Activated CD4-positive, alpha-beta T cell treated with anti-CD3 and anti-CD28 coated beads for 36 hours (primary cell): ENCODE data around the gene GLS2. TPM values are rescaled to one million over a fixed set of nuclear protein-coding genes. Genes with fewer than 3 reads are reported as not detected.
"Not testable (repeated sequence)": the region's sequence is repeated elsewhere in the genome, so short reads cannot be mapped to it uniquely, and the experiment has no call there.

Experiments used
- ATAC-seq: fragments of 200-7000 bp; cut with Tn5 transposase; one replicate; pipeline ENCODE4 v1.10.0; 2021; ENCODE audit warnings: mild to moderate bottlenecking, moderate library complexity
- CTCF ChIA-PET: fragments of 350-600 bp; sonication (Branson Sonifier 250); formaldehyde crosslinking; loops from one replicate; lab custom pipeline; 2021; ENCODE audit warnings: antibody characterized with exemption; lab: Charles Lee
- POLR2A ChIA-PET: fragments of 350-600 bp; sonication (Branson Sonifier 250); formaldehyde crosslinking; loops from one replicate; lab custom pipeline; 2021; ENCODE audit warnings: antibody characterized with exemption, inconsistent platforms; lab: Charles Lee
- DNase-seq: peaks from one replicate; pipeline ENCODE4 v3.0.0-alpha.2; 2020
- H3K27ac Mint-ChIP-seq: one replicate; pipeline ENCODE4 v1.8.0; 2021; ENCODE audit warnings: mixed read lengths
- H3K27me3 Mint-ChIP-seq: one replicate; pipeline ENCODE4 v1.8.0; 2021; ENCODE audit warnings: mixed read lengths
- H3K36me3 Mint-ChIP-seq: one replicate; pipeline ENCODE4 v1.8.0; 2021; ENCODE audit warnings: low read depth, mixed read lengths
- H3K4me1 Mint-ChIP-seq: one replicate; pipeline ENCODE4 v1.8.0; 2021; ENCODE audit warnings: mixed read lengths
- H3K4me3 Mint-ChIP-seq: one replicate; pipeline ENCODE4 v1.8.0; 2021; ENCODE audit warnings: mild to moderate bottlenecking, moderate library complexity, mixed read lengths
- H3K9me3 Mint-ChIP-seq: one replicate; pipeline ENCODE4 v1.8.0; 2021; ENCODE audit warnings: low read depth, mixed read lengths
- intact Hi-C, 2 experiments: fragments of 100-400 bp; cut with DNase I in 1 of 2; cut with micrococcal nuclease in 1 of 2; formaldehyde crosslinking; loops; one replicate each; pipeline versions ENCODE4 v1.14.2 to v1.15.1; 2022 to 2024; cut with DNase I, micrococcal nuclease
- total RNA-seq, 2 experiments: library from RNA; stranded (reverse); gene quantifications; one replicate each; pipeline ENCODE4 v1.2.3, GENCODE V29; 2021

GLS2 gene
- total RNA-seq, 2 experiments from 2014 or later, result 8.7 TPM

- Mint-ChIP-seq H3K27ac (no peak overlapping the region), H3K36me3 (no peaks in the 10 kb centered on the region), H3K4me1 (peaks cover 29% of the 10 kb centered on the region), H3K9me3 (no peaks in the 10 kb centered on the region), H3K27me3 (no peaks in the 10 kb centered on the region), H3K4me3 (no peak overlapping the region)
- no peak for ATAC-seq
- intact Hi-C loops, result no loop called here
- DNase-seq, result no peak
- ChIA-PET CTCF (interaction anchor here (2.5 kb wide), 1 partner anchor 54 kb away, joined by 15 read pairs; no protein-coding TSS in a partner anchor), POLR2A (interaction anchor here (0.6 kb wide), 1 partner anchor 647 kb away, joined by 6 read pairs; no protein-coding TSS in a partner anchor)
Measured at GRCh38 chr12:56520048-56520447, 32.1 kb upstream of the GLS2 start.

- H3K9me3 Mint-ChIP-seq, result no peaks in the 10 kb centered on the region
- no peaks in the 10 kb centered on the region for H3K27me3 Mint-ChIP-seq
- no peaks in the 10 kb centered on the region for H3K36me3 Mint-ChIP-seq
- CTCF ChIA-PET, result no interaction called here
- ATAC-seq, result no peak
- intact Hi-C loops, result no loop called here
- no peak overlapping the region for H3K27ac Mint-ChIP-seq
- peaks cover 29% of the 10 kb centered on the region for H3K4me1 Mint-ChIP-seq
- POLR2A ChIA-PET, result no interaction called here
- no peak overlapping the region for H3K4me3 Mint-ChIP-seq
- DNase-seq, result no peak
Measured at GRCh38 chr12:56518570-56518969, 30.6 kb upstream of the GLS2 start.

GRCh38 chr12:56517854-56518253 lies 29.9 kb upstream of the GLS2 start:
- Mint-ChIP-seq H3K4me3 (no peak overlapping the region), H3K36me3 (no peaks in the 10 kb centered on the region), H3K9me3 (no peaks in the 10 kb centered on the region), H3K27ac (no peak overlapping the region), H3K27me3 (no peaks in the 10 kb centered on the region), H3K4me1 (peaks cover 27% of the 10 kb centered on the region)
- intact Hi-C loops, result no loop called here
- ChIA-PET POLR2A (no interaction called here), CTCF (interaction anchor here (5.8 kb wide), 1 partner anchor 55 kb away, joined by 100 read pairs; no protein-coding TSS in a partner anchor)
- DNase-seq (no peak), ATAC-seq (no peak)

DNA sequence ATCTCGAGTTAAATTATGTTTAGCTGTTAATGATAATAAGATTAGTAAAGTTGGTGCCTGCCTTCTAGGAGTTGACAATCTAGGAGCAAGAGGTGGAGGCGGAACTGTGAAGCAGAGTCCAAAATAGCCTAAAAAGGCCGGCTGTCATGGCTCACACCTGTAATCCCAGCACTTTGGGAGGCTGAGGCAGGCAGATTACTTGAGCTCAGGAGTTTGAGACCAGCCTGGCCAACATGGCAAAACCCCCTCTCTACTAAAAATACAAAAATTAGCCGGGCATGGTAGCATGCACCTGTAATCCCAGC lies 26.0 kb upstream of the GLS2 start:
- H3K36me3 Mint-ChIP-seq, H3K4me1 Mint-ChIP-seq, POLR2A ChIA-PET, ATAC-seq, H3K27me3 Mint-ChIP-seq, H3K27ac Mint-ChIP-seq, DNase-seq, H3K9me3 Mint-ChIP-seq, intact Hi-C loops, H3K4me3 Mint-ChIP-seq: not testable (repeated sequence)
- CTCF ChIA-PET, result interaction anchor here (0.6 to 5.9 kb wide), 26 partner anchors 8 to 756 kb away, joined by 3 to 100 read pairs (median 5); partner anchors contain the start of gene RBMS2

- Mint-ChIP-seq H3K4me1 (no peaks in the 10 kb centered on the region), H3K9me3 (no peaks in the 10 kb centered on the region), H3K27me3 (peaks cover 3% of the 10 kb centered on the region), H3K4me3 (no peak overlapping the region), H3K36me3 (no peaks in the 10 kb centered on the region), H3K27ac (no peak overlapping the region)
- DNase-seq (no peak), ATAC-seq (no peak)
- ChIA-PET POLR2A (no interaction called here), CTCF (interaction anchor here (0.6 kb wide), 1 partner anchor 658 kb away, joined by 4 read pairs; no protein-coding TSS in a partner anchor)
- intact Hi-C loops, result no loop called here
Measured at GRCh38 chr12:56510786-56511185, 22.8 kb upstream of the GLS2 start.

- H3K27me3 Mint-ChIP-seq, intact Hi-C loops, H3K36me3 Mint-ChIP-seq, H3K4me3 Mint-ChIP-seq, POLR2A ChIA-PET, H3K9me3 Mint-ChIP-seq, H3K4me1 Mint-ChIP-seq, DNase-seq, H3K27ac Mint-ChIP-seq, ATAC-seq: not testable (repeated sequence)
- CTCF ChIA-PET, result interaction anchor here (0.6 kb wide), 1 partner anchor 113 kb away, joined by 3 read pairs; no protein-coding TSS in a partner anchor
Measured at GRCh38 chr12:56499879-56500278, 11.9 kb upstream of the GLS2 start.

DNA sequence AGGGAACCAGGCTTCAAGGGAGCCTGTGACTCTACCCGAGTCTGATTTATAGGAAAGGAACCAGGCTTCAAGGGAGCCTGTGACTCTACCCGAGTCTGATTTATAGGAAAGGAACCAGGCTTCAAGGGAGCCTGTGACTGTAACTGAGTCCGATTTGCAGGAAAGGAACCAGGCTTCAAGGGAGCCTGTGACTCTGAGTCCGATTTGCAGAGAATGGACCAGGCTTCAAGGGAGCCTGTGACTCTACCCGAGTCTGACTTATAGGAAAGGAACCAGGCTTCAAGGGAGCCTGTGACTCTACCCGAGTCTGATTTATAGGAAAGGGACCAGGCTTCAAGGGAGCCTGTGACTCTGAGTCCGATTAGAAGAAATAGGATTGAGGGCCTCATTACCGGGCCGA lies 11.5 kb upstream of the GLS2 start:
- H3K27ac Mint-ChIP-seq, DNase-seq, intact Hi-C loops, ATAC-seq, POLR2A ChIA-PET, H3K27me3 Mint-ChIP-seq, CTCF ChIA-PET, H3K4me1 Mint-ChIP-seq, H3K9me3 Mint-ChIP-seq, H3K4me3 Mint-ChIP-seq, H3K36me3 Mint-ChIP-seq: not testable (repeated sequence)

GRCh38 chr12:56498126-56498902 lies 10.4 kb upstream of the GLS2 start:
- POLR2A ChIA-PET, intact Hi-C loops, DNase-seq, H3K4me3 Mint-ChIP-seq, H3K9me3 Mint-ChIP-seq, H3K27ac Mint-ChIP-seq, H3K27me3 Mint-ChIP-seq, H3K4me1 Mint-ChIP-seq, ATAC-seq, H3K36me3 Mint-ChIP-seq: not testable (repeated sequence)
- CTCF ChIA-PET, result interaction anchor here (0.6 to 0.9 kb wide), 3 partner anchors 14 to 140 kb away, joined by 3 to 4 read pairs (median 3); no protein-coding TSS in a partner anchor

GRCh38 chr12:56496704-56497103 lies 8.7 kb upstream of the GLS2 start:
- H3K4me3 Mint-ChIP-seq, ATAC-seq, intact Hi-C loops, H3K4me1 Mint-ChIP-seq, POLR2A ChIA-PET, H3K27ac Mint-ChIP-seq, H3K27me3 Mint-ChIP-seq, H3K36me3 Mint-ChIP-seq, H3K9me3 Mint-ChIP-seq: not testable (repeated sequence)
- DNase-seq, result peak; percentile 71
- CTCF ChIA-PET, result interaction anchor here (0.7 to 1.4 kb wide), 6 partner anchors 9 to 84 kb away, joined by 3 to 5 read pairs (median 4); partner anchors contain the start of genes GLS2 and RBMS2

- H3K4me3 Mint-ChIP-seq, H3K4me1 Mint-ChIP-seq, H3K27ac Mint-ChIP-seq, POLR2A ChIA-PET, CTCF ChIA-PET, H3K36me3 Mint-ChIP-seq, ATAC-seq, DNase-seq, H3K9me3 Mint-ChIP-seq, intact Hi-C loops: not testable (repeated sequence)
- peaks cover 17% of the 10 kb centered on the region for H3K27me3 Mint-ChIP-seq
Measured at GRCh38 chr12:56494481-56494880, 6.5 kb upstream of the GLS2 start.

DNA sequence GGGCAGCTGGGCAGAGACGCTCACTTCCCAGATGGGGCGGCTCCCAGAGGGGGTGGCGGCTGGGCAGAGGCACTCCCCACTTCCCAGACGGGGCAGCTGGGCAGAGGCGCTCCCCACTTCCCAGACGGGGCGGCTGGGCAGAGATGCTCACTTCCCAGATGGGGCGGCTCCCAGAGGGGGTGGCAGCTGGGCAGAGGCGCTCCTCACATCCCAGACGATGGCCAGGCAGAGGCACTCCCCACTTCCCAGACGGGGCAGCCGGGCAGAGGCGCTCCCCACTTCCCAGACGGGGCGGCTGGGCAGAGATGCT lies 6.1 kb upstream of the GLS2 start:
- H3K27me3 Mint-ChIP-seq, result peaks cover 20% of the 10 kb centered on the region
- ATAC-seq, POLR2A ChIA-PET, H3K9me3 Mint-ChIP-seq, H3K27ac Mint-ChIP-seq, CTCF ChIA-PET, DNase-seq, H3K4me1 Mint-ChIP-seq, H3K36me3 Mint-ChIP-seq, H3K4me3 Mint-ChIP-seq, intact Hi-C loops: not testable (repeated sequence)

DNA sequence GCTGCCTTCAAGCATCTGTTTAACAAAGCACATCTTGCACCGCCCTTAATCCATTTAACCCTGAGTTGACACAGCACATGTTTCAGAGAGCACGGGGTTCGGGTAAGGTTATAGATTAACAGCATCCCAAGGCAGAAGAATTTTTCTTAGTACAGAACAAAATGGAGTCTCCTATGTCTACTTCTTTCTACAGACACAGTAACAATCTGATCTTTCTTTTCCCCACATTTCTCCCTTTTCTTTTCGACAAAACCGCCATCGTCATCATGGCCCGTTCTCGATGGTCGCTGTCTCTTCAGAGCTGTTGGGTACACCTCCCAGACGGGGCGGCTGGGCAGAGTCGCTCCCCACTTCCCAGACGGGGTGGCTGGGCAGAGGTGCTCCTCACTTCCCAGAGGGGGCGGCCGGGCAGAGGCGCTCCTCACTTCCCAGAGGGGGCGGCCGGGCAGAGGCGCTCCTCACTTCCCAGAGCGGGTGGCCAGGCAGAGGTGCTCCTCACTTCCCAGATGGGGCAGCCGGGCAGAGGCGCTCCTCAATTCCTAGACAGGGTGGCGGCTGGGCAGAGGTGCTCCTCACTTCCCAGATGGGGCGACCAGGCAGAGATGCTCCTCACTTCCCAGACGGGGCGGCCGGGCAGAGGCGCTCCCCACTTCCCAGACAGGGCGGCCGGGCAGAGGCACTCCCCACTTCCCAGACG lies 5.6 kb upstream of the GLS2 start:
- intact Hi-C loops, H3K4me1 Mint-ChIP-seq, POLR2A ChIA-PET, DNase-seq, H3K36me3 Mint-ChIP-seq, H3K4me3 Mint-ChIP-seq, ATAC-seq, H3K27ac Mint-ChIP-seq, CTCF ChIA-PET, H3K9me3 Mint-ChIP-seq: not testable (repeated sequence)
- H3K27me3 Mint-ChIP-seq, result peaks cover 26% of the 10 kb centered on the region
